ENCODE data around the gene ANKMY1.

DNA sequence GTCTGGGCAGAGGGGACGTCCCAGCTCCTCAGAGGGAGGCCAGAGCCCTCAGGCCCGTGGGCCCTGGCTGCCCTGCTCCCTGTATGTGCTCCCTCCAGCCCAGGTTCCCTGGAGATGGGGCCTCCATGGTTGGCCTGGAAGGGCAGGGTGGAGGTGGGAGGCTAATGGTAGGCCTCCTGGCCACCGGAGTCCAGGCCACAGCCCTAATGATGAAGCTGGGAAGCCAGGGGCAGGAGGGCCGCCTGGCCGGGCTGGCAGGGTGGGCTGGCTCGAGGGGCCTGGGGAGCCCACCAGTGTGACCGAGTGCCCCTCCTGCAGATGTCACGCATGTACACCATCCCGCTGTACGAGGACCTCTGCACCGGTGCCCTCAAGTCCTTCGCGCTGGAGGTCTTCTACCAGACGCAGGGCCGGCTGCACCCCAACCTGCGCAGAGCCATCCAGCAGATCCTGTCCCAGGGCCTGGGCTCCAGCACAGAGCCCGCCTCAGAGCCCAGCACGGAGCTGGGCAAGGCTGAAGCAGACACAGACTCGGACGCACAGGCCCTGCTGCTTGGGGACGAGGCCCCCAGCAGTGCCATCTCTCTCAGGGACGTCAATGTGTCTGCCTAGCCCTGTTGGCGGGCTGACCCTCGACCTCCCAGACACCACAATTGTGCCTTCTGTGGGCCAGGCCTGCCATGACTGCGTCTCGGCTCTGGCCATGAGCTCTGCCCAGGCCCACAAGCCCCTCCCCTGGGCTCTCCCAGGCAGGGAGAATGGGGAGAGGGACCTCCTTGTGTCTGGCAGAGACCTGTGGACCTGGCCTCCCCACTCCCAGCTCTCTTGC lies 19.7 kb upstream of the ANKMY1 start:
- TF ChIP-seq POLR2A (IDR thresholded peaks at IDR 0.05) (no peak), CTCF (IDR thresholded peaks at IDR 0.05) (no peak)

All from stomach (tissue), 4 donors.